EH (cell line): ENCODE data around the gene STAM2.
A peak's percentile ranks its signal among the peaks of the same experiment; 100 is the strongest.
"Not testable (repeated sequence)": the region's sequence is repeated elsewhere in the genome, so short reads cannot be mapped to it uniquely, and the experiment has no call there.

ENCODE experiments used
- DNase-seq: peaks from one replicate; pipeline ENCODE4 v3.0.0-alpha.2; 2015; ENCODE audit warnings: low read depth

Gene STAM2

DNA sequence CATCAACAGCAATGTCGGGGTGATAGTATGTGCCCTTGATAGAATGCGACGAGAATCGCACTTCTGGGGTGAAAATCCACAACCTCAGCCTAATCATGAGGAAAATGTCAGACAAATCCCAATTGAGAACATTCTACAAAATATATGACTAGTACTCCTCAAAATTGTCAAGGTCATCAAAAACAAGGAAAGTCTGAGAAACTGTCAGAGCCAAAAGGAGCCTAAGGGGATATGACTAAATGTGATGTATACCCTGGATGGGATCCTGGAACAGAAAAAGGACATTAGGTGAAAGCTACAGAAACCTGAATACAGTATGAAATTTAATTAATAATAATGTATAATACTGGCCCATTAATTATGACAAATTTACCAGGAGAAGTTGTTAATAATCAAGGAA lies 69.1 kb downstream of the STAM2 start:
- no peak for DNase-seq

DNA sequence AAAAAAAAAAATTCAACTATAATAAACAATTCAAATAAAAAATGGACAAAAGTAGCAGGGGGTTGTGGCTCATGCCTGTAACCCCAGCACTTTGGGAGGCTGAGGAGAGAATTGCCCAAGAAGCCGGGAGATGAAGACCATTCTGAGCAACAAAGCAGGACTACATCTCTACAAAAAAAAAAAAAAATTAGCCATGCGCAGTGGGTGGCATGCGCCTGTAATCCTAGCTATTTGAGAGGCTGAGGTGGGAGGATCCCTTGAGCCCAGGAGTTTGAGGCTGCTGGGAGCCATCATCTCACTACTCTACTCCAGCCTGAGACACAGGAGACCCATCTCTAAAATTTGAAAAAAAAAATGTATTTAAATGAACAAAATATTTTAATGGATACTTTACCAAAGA lies 72.3 kb downstream of the STAM2 start:
- no peak for DNase-seq

DNA sequence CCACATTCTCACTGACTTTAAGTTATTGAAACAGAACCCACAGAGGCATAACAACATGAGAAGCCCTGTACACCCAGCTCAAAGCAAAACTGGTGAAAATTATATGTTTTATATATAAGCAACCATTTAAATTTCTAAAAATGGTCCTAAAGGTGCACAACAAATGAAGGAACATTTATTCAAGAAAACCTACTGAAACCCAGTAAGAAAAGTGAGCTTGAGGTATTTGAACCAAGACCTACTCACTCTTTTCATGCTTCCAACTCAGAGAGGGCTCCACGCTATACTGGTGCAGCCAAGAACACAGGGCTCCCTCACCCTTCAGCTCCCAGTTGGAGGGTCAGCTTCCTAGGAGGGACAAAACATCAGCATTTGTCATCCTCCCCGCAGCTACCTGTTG lies 74.6 kb downstream of the STAM2 start:
- DNase-seq, result no peak

DNA sequence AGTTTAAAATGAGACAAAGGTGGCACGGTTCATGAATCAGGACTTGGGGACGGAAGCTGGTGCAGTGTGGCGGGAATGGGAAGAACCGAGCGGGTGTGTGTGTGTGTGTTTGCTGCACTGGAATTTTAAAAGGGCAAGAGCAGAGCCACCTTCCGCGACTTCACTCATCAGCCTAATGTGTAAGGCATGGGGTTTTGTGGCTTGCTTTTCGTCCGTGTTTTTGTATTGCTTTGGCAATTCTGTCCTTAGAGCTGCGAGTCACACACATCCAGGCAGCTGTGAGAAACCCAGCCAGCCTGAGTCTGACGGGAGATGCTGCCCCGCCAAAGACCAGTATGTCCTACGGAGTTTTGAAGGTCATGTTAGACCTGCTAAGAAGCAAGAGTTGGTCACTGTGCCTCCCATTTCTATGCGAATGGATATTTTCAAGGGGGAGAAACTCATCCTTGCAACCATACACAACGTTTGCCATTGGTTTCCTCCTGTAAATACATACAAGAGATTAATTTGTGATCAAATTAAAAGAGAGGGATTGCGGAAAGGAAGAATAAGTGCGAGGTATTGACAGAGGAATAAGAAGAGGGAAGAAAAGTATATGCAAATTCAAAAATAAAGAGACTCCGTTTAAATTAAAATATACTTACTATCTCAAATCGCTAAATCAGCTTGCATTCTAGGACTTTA lies 76.1 kb downstream of the STAM2 start:
- peak; percentile 19 for DNase-seq

DNA sequence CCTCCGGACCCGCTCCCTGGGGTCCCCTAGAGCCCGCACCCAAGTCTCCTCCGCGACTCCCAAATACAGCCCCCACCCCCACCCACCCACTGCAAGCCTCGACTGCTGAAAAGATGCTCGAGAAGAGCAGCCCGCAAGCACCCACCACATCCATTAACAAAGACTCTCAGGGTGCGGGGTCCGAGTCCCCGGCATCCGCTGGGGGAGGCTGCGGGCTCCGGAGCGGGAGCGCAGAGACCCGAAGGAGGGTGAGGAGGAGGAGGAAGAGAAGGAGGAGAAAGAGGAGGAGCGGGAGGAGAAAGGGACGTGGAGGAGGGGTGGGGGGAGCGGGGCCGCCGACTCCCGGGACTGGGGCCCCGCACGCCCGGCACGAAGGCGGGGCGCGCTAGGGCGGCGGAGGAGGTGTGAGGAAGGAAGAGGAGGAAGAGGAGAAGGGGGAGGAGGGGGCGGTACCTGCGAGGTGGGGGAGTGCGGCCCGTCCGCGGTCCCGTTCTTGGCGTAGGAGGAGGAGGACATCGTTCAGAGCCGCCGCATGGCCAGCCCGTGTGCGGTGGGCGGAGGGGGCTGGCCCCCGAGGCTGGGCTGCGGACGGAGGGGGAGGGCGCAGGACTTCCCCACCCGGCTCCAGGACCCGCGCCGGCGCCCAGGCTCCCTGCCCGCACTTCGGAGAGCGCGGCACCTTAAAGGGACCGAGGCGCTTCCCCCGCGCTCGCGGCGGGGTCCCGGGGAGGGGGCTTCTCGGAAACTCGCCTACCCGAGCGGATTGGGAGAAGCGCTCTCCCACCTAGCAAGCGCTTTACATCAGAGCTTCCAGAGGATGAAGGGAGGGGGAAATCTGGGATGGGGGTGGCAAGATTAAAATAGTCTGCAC lies 76.8 kb downstream of the STAM2 start, which contains the start of gene CACNB4:
TSS of gene CACNB4 (minus strand) at position 549 of the 871 bp plus-strand sequence.
- no peak for DNase-seq

DNA sequence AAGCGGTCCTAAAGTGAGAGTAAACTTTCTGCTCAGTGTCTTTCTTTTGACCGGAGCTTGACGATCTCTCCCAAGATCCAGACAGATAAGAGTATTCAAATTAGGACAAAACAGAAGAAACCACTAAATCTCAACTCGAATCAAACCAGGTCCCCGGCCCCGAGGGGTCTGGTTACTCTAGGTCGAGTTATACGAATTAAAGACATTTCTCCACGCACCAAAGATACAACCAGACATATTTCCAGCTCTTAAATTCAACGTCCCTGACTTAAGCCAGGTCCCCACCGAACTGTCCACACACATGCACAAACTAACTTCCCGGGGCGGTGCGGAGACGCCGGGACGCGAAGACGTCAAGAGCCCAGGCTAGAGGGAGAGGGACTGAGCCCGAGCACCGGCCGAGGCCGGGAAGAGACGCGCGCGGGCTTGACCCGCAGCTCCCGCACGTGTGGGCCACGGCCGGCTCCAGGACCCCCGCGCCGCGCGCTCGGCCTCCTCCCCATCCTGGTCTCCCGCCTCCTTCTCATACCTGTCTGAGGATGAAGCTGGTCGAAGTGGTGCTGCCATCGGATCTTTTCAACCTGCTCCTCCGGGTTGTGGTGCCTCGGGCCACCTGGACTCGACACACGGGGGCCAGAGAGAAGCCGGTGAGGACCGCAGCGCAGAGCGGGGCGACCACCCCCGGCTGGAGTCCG lies 77.6 kb downstream of the STAM2 start:
- DNase-seq, result peak; percentile 23

DNA sequence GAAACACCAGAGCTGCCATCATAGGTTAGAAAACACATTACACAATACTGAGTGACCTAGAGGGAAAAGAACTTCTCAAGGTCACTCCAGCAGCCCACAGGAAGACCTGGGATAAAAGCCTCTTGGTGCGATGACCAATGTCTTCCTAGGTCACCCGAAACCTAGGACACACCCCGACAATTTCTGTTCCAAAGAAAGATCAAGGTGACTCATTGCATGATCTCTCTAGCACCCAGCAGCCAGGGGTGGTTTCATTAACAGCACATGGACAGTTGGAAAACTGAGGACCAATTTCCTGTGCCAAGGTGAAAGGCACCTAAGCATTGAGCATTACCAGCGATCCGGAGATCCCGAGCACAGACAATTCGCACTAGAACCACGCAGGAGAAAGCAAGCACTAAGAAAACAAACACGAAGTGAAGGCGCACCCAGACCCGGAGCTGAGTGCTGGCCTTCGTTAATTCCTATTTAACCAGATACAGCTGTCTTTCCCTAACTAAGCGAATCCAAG lies 78.2 kb downstream of the STAM2 start:
- peak; percentile 47 for DNase-seq

DNA sequence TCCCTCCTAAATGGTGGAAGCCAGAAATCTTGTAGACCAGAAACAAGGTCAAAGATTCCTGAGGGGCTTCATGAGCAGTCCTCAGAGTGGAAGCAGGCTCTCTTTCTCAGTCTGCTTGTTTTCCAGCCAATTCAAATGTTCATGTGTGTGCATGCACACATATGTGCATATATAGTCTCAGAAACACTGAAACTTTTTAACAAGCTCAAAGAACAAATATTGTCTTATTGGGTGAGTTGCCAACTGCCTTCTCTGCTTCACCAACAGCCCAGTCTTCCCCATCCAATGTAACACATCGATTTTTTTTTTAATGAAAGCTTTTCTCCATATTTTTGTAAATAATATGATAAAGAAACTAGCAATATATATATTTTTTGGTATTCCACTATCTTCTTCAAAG lies 80.4 kb downstream of the STAM2 start:
- DNase-seq, result no peak

DNA sequence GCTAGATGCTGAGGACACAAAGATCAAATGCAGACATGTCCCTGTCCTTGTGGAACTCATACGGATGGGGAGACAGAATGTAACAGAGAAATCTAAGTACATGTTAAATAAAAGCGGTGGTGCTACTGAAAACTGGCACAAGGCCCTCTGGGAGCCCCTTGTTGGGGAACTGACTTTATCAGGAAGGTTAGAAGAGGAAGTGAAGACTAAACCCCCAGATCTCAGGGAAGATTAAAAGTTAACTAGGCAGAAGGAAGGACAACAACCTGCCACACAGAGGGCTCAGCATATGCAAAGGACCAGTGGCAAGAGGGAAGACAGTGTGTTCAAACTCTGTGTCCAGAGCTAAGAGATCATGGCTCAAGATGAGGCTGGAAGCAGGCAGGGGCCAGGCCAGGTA lies 81.5 kb downstream of the STAM2 start:
- no peak for DNase-seq

DNA sequence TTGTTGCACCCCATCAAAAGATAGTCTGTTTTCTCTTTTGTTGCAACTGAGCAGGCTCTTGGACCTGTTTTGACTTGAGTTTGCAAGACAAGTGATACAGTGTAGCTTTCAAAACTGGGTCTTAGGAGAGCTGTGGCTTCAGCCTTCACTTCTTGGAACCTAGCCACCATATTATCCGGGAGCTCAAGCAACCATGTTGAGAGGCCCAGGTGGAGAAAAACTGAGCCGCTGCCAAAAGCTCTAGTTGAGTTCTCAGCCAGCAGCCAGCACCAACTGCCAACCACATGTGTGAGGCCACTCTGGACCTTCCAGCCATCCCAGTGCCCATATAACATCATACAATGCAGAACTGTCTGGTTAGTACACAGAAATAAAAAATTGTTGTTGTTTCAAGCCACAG lies 82.1 kb downstream of the STAM2 start:
- no peak for DNase-seq

DNA sequence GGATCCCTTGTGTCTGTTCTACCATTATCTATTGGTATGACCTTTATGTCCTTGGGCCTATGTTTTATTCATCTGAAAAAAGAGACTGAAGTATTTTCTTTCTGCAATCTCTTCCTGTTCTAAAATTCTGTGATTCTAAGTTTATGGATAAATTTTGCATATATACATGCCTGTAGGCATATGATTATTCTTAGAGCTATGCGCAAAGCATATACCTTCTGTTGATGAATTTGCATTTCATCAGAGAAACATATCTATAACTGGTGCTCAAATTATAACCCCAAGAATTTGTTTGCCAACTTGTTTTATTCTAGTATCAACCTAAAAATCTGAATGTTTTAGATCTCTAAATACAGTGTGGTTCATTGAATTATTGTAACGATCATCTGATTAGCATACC lies 83.5 kb downstream of the STAM2 start:
- no peak for DNase-seq

DNA sequence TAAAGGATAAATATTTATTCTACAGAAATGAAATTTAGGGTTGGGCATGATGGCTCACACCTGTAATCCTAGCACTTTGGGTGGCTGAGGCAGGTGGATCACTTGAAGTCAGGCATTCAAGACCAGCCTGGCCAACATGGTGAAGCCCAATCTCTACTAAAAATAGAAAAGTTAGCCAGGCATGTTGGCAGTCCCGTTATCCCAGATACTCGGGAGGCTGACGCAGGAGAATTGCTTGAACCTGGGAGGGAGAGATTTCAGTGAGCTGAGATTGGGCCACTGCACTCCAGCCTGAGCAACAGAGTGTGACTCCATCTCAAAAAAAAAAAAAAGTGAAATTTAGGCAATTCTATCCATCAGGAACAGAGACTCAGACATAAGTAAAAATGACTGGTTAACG lies 84.8 kb downstream of the STAM2 start:
- DNase-seq, result not testable (repeated sequence)

DNA sequence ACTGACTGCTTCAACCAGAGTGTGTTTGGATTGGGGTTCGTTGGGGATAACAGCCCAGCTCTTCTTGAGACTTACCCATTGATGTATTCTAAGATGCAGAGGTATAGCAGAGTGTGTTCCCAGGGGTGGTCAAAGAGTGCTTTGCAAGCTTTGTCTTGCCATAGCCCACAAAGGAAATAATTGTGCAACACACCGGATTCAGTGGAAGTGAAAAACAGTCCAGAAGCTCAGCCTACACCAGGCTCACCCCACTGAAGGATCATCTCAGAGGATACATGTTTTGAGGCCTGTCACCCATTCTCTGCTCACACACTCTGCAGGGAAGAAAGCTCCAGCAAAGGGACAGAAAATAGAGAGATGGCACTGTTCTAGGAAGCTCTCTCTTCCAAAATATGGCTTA lies 86.3 kb downstream of the STAM2 start:
- DNase-seq, result no peak

DNA sequence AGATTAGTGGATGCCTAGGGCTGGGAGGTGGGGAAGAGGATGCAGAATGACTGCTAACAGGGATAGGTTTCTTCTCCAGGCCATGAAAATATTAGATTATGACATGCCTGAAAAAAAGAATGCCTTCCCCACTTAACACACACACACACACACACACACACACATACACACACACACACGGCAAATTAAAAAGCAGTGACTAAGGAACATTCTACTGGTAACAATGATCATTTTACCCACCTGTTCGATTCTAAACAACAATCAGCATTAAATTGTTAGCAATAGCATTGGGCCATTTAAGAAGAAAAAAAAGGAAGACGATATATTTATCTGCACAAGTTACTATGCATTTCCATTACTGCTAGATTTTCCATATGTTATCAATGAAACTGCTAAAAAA lies 87.6 kb downstream of the STAM2 start:
- DNase-seq, result no peak

DNA sequence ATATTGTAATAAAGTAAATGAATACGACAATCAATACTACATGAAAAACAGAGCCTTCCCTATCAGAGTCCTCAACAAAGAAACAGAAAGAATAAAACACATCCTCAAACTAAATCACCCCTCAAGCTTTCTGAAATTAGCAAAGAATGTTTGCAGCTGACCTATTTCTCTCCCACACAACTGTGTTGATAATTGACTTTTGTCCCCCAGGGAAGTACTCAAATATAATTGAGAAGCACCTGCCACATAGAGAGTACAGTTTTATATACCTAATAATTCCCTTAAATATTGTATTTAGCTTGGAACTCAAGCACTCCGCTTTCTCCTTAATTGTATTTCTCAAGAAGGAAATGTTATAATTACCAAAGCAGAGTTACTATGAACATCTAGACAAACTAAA lies 89.3 kb downstream of the STAM2 start:
- DNase-seq, result no peak

DNA sequence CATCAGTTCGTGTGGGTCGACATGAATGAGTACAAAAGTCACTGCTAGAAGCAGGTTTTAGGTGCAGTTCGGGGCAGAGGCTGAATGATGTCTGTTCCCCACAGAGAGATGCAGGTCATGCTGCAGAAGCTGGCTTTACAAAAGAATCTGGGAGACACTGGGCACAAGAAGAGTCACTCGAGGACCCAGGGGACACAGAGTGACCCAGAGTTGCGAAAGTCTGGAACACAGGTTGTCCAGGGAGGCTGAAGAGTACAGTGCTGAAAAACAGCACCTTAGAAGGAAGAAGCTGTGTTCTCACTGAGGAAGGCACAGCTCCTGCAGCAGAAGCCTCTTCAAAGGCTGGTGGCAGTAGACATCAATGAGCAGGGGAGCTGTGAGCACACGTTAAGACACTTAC lies 91.5 kb downstream of the STAM2 start:
- no peak for DNase-seq

DNA sequence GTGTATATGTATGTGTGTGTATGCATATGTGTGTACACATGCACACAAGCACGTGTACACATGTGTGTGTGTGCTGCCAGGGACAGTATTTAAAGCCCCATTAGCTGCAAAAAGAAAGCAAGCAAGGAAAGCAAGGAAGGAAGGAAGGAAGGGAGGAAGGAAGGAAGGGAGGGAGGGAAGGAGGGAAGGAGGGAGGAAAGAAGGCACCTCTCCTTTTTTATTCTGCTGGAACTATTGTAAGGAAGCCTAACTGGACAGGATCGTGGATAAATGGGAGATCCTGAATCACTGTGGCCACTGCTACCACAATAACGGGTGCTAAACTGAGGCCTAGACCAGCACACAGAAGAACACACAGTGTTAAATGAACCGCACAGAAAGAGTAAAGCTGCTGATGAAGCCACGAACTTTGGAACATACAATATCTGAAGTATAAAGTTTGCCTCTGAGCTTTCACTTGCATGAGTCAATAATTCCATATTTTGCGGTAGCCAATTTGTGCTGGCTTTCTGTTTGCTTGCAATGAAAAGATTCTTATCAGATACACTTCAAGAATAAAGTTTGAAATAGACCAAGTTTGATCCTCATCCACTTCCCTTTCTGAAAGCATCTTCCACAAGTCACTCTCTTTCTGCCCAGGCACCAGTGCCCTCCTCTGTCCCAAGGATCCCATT lies 92.2 kb downstream of the STAM2 start:
- no peak for DNase-seq

DNA sequence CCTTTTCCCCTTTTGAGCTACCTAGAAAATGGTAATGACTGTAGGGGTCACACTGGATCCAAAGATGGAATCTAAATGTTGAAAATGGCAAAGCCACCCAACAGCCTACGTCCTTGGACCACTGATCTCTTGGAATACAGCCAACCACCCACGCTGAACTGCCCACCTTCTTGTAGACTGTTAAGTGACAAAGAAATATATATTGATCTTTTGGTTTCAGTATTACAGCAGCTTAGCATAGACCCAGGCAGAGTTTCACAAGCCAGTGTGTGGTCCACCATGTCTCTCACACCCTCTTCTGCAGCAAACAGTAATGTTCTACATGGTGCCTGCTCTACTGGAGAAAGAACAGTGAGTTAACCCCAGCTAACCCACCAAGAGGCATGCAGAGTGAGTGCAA lies 96.9 kb downstream of the STAM2 start:
- no peak for DNase-seq

DNA sequence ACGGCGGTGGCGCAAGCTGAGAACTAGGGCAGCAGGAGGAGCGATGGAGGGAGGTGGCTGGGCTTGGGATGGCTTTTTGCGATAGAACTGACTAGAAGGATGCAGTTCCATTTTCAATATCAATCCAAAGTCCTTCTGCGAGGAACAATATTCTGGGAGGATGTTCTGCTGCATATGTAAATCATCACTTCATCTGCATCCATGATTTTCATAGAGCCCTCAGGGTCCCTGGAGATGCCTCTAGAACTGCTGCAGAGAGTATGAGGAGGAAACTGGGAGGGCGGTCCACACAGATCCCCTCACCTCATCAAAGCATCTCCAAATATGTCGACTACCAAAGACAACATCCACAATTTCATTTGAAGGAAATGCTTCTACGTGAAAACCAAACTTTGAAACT lies 97.5 kb downstream of the STAM2 start:
- DNase-seq, result no peak

DNA sequence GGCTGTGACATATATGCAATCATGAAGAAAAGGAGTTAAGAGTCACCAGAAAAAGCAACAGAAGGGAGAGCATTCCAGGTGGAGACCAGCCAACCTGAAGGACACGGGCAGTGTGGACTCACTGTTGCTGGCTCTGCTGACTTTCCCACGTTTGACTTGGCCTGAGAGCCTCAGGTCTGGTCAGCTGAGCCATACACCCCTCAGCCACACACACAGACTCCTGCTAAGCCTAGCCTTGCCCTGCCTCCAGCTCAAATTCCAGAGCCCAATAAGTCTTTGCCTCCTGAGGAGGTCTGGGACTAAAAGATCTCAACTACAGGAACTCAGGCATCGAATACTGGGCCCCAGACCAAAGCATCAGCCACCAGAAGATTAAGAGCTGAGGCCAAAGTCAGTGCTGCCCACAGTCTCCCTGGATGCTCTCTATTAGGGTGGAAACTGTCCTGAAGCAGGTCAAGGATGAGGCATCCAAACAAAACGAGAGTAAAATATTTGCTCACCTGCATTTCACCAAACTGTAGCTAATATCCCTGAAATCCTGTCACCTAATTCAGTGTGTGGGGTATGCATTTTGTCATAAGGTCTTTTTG lies 100.0 kb downstream of the STAM2 start:
- no peak for DNase-seq

DNA sequence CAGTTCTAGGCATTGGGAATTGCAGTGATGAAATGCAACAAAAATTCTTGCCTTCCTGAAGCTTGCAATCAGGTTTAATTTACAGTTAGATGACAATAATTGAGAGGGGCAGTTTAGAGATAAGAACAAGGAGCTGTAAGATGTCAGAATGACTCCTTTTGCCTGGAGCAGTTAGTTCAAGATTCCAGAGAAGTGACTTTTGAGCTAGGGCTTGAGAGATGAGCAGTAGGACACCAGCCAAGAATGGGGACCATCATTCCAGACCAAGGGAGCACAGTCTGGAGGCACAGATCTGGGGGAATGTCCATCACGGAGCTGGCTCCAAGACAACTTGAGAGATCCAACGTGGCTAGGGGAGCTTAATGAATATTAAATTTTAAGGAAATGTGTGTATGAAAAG lies 103.6 kb downstream of the STAM2 start:
- peak; percentile 52 for DNase-seq

DNA sequence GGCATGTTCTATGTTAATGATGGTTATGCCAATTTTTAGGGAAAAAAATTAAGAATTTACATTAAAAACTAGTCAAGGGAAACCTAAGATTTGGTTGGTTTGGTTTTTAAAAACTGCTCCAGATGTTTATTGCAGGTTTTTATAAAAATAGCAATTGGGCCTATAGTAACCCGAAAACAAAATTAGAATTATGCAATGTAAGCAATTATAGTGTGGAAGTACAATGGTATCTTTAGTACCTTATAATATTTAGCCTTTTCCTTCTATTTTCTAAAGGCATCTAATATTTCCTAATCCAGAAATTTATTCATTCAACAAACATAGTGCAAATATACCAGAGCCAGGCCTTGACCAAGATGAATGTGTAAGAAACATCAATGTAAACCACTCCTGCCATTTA lies 104.0 kb downstream of the STAM2 start:
- no peak for DNase-seq
